ENCODE results near the gene DHCR24.

DHCR24 gene

DNA sequence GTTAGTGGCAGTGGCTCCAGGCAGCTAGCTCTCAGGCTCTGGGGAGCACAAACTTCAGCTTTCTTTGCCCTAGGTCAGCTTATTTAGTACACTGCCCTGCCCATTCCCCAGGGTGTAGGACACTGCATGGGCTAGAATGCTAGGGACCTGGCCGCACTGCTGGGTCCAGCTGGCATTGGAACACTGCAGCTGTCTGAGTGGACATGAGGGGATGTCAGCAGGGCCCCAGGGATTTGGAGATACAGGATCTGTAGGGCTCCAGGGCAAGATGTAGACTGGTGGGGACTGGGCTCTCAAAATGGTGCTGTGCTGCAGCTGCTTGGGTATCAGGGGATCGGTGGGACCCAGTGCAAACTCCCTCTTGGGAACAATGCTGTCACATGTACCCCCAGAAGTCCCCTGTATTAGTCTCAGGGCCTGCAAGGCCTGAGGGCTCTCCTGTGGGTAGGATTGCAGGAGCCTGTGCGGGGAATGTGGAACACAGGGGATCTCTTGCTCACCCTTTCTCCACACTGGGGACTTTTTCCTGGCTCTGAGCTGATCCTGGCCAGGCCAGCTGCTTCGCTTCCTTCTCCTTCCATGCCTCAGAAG is 60.7 kb downstream of the DHCR24 start:
- DNase-seq (ENCODE audit: extremely low spot score, insufficient read length, low read depth), result no peak
- no peak for FAIRE-seq

DNA sequence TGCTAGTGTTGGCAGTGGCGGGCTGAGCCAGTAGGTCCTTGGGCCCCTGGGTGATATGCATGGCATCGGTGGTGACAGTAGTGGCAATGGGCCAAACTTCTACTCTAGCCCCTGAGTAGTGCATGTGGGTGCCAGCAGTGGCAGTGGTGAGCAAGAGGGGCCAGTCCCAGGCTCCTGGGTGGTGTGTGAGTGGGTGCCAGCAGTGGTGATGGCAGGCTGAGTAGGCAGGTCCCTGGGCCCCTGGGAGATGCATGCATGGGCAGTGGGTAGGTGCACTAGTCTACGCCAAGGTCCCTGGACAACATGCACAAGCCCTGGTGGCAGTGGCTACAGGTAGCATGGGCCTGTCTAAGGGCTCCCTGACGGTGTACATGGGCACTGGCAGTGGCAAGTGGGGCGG is 61.3 kb downstream of the DHCR24 start:
- no peak for FAIRE-seq
- DNase-seq (ENCODE audit: extremely low spot score, insufficient read length, low read depth), result no peak

DNA sequence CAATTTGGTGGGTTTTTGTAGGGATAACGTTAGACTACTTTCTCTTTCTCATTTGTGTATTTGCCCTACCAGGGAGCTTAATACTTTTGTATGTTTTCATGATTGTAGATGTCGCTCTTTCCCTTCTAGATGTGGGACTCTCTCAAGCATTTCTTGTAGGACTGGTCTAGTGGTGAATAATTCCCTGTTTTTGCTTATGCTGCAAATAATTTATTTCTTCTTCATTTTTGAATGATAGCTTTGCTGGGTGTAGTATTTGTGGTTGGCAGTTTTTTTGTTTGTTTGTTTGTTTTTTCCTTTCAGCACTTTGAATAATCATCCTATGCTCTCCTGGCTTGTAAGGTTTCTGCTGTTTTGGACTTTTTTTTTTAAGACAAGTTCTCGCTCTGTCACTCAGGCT is 63.3 kb downstream of the DHCR24 start:
- FAIRE-seq, result no peak

DNA sequence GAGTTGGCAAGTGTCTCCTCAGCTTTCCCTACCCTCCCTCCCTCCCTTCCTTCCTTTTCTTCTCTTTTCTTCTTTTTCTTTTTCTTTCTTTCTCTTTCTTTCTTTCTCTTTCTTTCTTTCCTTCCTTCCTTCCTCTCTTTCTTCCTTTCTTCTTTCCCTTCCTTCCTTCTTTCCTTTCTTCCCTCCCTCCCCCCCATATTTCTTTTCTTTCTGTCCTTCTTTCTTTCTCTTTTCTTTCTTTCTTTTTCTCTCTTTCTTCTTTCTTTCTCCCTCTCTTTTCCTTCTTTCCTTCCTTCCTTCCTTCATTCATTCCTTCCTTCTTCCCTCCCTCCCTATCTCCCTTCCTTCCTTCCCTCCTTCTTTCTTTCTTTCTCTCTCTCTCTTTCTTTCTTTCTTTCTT is 67.3 kb downstream of the DHCR24 start:
- FAIRE-seq, result no peak
- no peak for DNase-seq (ENCODE audit: extremely low spot score, insufficient read length, low read depth)

More for the DNA sequence above, 63.3 kb downstream of the DHCR24 start:
- no peak for DNase-seq (ENCODE audit: extremely low spot score, insufficient read length, low read depth)

DNA sequence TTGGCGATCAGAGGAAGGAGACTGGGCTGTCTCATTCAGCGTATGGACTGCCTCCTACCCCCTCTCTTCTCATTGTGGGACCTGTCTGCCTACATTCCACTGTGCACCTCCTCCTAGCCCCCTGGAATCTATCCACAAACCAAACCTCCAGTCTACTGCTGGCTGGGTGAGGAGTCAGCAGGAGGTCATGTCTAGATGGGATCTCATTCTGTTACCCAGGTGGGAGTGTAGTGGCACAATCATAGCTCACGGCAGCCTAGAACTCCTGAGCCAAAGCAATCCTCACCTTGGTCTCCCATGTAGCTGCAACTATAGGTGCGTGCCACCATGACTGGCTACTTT is 67.8 kb downstream of the DHCR24 start:
- DNase-seq (ENCODE audit: extremely low spot score, insufficient read length, low read depth) (no peak), FAIRE-seq (no peak)

DNA sequence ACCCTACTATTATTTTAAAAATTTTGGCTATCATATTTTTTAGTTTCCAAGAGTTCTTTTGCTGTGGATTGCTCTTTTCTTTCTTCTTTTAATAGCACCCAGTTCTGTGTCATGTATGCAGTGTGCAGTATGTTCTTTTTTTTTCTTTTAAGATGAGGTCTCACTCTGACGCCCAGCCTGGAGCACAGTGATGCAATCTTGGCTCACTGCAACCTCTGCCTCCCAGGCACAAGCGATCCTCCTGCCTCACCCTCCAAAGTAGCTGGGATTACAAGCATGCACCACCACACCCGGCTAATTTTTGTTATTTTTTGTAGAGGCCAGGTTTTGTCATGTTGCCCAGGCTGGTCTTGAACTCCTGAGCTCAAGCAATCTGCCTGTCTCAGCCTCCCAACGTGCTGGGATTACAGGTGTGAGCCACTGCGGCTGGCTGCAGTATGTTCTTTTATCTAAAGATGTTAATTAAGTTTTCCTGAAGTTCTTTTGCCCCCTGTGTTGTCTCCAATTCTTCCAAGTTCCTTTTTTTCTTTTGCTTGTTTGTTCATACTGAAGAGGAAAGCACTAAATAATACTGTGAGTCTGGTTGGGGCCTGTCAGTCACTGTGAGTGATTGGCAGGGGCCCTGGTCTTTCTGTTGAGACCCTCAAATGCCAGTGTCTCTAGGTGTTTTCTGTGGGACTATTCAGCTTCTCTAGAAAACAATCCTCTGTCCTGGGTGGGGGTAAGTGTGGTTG is 68.4 kb downstream of the DHCR24 start:
- FAIRE-seq, result no peak
- no peak for DNase-seq (ENCODE audit: extremely low spot score, insufficient read length, low read depth)

DNA sequence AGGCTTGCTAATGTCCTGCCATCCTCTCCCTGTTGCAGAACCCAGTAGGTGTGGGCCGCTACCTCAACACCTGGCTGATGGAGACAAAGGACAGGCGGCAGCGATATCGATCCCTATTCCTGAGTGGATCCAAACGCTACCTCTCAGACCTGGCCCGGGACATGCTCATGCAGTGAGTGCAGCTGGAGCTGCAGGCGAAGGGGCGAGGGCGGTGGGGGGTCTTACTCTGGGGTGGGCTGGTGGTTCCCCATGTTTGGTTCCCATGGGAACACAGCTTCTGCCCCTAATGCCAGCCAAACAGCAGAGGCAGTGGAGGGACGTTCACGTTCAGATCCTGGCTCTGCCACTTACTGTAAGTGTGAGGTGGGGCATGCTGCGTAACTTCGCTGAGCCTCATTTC is 70.0 kb downstream of the DHCR24 start:
- FAIRE-seq, result no peak

DNA sequence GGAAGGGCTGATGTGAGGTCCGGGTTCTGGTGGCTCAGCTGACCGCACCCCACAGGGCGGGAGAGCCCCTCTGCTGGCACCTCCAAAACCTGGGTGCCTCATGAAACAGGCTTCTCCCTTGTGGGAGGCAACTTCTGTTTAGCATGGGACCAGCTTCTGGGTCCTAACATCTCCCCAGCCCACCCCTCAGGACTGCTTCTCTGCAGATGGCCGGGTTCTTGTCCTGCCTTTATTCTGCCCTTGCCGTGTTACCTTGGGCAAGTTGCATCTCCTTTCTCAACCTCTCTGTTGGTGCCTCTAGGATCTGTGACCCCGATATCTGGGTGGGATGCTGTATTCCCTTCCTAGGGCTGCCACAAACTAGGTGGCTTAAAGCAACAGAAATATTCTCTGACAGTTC is 70.9 kb downstream of the DHCR24 start:
- no peak for FAIRE-seq
- DNase-seq (ENCODE audit: extremely low spot score, insufficient read length, low read depth), result no peak

More for the DNA sequence above, 70.0 kb downstream of the DHCR24 start:
- DNase-seq (ENCODE audit: extremely low spot score, insufficient read length, low read depth), result no peak

DNA sequence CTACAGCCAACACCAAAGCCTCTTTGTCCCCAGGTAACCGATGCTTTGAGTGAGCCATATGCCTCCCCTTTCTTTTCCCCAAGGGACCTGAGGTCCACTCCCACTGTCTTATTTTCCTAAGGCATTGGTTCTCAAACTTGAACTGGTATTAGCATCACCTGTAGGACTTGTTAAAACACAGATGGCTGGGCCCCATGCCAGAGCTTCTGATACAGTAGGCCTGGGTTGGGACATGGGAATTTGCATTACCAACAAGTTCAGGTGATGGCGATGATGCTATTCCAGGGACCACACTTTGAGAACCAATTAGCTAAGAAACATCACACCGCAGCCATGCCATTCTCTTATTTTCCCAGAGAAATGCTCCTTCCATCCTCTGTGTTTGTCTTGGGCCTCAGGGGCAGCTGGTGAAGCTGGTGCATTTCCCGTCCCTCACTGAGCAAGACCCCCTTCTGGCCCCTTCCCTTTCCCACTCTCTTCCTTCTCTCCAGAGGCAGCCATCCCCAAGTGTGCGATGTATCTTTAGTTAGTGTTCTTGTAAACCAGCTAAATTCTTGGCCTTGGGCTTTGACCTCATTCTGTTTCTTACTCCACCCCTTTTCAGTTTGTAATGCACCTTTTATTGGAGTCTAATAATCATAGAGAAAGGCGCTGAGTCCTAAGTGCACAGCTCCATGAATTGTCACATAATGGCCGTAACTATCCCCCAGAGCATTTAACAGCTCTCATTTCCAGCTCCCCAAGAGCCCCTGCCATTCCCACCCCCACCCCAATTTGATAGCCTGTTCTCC is 71.7 kb downstream of the DHCR24 start:
- no peak for DNase-seq (ENCODE audit: extremely low spot score, insufficient read length, low read depth)
- no peak for FAIRE-seq

DNA sequence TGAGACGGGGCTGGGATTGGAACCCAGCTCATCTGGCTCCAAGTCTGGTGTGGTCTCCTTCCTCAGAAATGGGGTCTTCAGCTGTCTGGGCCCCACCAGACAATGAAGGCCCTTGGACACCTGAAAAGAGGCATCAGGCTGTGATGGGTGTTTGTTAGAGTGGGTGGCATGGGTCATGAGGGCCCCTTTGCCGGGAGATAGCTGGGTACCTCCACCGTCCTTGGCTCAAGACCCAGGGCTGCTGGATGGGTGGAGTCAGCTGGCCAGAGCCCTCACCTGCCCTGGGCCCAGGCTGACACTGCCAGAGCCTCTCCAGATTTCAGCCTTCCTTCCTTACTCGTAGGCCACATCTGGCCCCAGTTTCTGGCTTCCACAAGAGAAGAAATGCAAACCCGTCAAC is 72.4 kb downstream of the DHCR24 start:
- DNase-seq (ENCODE audit: extremely low spot score, insufficient read length, low read depth), result no peak
- FAIRE-seq, result no peak

DNA sequence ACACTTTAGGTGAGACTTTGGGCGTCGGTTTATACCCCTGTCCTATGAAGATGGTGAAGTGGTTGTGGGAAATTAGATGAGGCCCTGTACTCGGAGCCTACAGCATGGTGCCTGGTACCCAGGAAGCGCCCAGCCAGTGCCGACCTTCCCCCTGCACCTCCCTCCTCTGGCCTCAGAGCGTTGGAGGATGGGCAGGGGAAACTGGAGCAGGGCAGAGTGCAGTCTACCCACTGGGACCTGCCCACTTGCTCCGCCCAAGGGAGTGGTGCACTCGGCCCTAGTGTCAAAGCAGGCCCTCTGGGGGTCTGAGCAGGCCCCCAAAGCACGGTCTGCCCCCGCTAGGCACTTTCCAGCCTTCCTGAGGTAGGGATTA is 72.9 kb downstream of the DHCR24 start:
- DNase-seq (ENCODE audit: extremely low spot score, insufficient read length, low read depth) (no peak), FAIRE-seq (no peak)

DNA sequence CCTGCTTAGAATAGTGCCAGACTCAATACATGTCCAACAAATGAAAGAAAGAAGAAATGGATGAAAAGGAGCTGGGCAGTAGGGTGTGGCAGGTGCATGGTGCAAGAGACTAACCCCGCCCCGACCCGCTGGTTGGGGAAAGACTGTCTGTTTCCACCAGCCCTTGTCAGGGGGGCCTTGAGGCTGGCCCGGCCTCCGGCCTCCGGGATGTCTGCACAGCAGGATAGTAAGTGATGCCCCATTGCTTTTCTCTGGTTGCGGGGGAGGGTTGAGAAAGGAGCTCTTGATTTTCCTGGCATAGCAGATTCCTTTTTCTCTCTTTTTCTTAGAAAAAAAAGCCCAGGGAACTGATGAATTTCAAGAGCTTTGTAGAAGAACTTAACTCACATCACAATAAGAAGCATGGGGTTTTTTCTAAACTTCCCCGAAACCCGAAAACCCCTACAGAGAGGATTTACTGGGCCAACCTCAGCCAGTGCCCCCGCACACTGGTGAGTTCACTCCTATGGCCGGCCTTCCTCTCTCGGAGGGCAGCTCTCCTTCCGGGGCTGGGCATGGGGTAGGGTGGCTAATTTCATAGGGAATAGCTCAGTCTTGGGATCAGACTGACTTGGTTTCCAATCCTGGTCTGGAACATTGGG is 73.4 kb downstream of the DHCR24 start:
- FAIRE-seq, result no peak

DNA sequence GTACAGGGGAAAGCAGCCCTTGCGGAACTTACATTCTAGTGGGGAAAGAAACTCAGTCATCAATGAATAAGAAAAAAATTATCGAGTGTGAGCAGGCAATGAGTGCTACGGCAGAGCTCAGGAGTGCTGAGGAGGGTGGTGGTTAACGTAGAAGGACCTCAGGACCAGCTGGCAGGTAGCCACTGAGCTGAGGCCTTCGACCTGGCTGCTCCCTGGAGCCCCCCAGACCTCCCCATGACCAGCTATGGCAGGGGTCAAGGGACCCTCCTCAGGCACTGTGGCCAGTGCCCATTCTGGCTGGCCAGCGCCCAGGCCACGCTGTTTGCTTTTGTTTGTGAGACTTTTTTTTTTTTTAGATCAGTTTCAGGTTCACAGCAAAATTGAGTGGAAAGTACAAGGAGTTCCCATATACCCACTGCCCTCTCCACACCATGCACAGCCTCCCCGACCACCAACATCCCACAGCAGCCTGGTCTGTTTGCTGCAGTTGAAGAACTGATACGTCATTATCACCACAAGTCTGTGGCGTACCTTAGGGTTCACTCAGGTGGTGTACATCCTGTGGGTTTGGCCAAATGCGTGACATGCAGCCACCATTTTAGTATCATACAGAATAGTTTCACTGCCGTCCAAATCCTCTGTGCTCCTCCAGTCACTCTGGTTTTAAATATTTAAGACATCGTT is 74.1 kb downstream of the DHCR24 start:
- DNase-seq (ENCODE audit: extremely low spot score, insufficient read length, low read depth) (no peak), FAIRE-seq (peak; percentile 73)

More for the DNA sequence above, 73.4 kb downstream of the DHCR24 start:
- no peak for DNase-seq (ENCODE audit: extremely low spot score, insufficient read length, low read depth)

DNA sequence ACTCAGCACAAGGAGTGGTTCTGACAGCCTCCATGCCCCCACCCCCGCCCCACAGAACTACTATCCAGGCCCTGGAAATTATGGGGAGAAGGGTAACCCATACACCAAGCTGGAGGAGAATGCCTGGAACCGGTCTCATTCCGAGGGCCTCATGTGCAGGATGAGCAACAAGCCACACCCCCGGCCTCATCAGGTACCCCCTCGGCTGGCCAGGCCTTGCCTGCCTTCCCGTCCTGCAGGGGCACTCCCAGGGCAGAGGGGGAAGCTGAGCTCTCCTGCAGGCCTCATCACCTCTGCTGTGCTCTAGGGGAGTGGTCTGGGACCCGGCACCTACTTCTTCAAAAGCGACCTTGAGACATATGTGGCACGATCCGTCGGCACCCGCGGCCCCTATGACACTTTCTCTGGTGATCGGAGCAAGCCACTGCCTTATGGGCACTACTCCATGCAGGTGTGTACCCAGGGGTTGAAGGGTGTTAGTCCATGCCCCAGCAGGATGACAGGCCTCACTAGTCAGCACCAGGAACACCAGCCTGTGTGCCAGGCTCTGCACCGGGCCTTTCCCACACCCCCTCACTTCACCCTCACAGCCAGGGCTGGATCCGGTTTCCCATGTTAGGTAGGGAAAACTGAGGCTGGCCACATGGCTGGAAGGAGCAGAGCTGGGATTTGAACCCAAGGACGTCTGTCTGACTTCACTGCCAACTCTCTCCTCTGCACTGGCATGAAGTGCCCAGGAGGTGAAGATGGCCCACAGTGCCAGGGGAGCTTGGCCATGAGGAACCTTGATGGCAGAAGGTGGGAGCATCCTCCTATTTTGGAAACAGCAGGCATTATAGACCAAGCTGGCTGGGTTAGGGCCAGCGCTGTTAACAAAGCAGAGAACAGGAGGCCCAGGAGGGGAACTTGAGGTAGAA is 75.0 kb downstream of the DHCR24 start:
- DNase-seq (ENCODE audit: extremely low spot score, insufficient read length, low read depth) (no peak), FAIRE-seq (no peak)

DNA sequence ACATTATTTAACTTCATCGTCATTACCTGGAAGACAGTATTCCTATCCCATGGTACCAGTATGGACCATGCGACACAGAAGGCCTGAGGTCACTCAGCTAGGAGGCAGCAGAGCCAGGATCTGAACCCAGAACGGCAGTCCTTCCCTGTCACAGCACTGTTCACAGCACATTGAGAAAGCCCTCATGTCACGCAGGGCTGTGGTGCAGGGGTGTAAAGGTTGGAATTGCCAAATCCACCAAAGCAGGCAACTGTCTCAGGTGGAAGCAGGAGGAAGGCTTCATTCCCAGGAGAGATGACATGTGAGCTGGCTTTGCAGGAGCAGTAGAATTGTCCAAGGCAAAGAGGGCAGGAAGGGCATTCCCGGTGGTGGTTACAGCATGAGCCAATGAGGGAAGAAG is 75.9 kb downstream of the DHCR24 start:
- FAIRE-seq, result no peak

DNA sequence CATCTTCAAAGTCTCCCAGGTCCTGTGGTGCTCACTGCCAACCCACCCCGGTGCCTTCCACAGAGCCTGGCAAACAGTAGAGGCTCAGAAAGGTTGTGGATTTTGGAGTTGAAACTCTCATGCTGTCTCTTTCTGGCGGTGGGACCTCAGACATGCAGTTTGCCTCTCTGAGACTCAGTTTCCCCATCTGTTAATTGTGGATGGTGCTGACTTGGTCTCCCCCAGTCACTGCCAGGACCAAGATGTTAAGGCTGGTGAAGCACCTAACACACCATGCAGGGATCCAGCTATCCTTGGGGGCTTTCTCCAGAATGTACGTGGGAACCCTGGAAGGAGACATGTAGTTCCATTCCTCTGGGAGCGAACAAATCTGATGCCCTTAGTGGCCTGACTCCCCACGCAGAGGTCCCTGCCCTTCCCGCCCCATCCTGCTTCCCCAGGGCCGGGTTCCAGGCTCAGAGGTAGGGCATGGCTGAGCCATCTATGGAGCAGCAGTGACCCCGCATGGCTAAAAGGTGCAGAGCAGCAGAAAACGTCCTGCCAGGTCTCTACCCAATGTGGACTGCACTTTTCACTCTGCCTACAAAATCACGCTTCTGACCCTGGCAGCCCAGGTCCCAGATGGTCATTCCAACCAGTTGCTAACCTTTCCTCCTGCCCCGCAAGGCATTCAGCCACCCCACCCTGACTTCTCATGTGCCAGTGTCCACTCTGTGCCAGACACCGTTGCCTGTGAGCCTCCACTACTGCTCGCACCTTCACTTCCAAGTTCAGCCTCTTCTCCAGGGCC is 76.6 kb downstream of the DHCR24 start:
- peak; percentile 52 for DNase-seq (ENCODE audit: extremely low spot score, insufficient read length, low read depth)

More for the DNA sequence above, 75.9 kb downstream of the DHCR24 start:
- no peak for DNase-seq (ENCODE audit: extremely low spot score, insufficient read length, low read depth)

DNA sequence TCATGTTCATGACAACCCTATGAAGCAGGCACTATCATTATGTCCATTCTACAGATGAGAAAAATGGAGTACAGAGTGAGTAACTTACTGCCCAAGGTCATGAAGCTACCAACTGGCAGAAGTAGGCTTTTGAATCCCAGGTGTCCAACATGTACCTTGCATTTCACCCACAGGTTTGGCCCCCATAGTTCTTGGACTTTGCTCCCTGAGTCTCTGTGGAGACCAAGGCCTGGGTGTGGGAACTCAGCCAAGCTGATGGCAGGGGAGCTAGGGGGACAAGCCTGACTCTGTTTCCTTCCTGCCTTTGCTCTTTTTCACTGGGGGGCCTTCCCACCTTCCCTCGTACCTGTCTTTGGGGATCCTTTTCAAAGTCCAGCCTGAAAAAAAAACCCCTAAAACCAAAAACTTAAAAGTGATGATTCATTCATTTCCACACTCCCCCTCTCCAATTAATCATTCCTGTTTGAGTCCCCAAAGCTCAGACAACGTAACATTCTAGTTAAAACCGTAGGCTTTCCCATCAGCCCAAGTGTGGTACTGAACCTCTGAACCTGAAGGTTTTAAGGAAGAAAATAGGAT is 77.4 kb downstream of the DHCR24 start:
- DNase-seq (ENCODE audit: extremely low spot score, insufficient read length, low read depth) (no peak), FAIRE-seq (no peak)

More for the DNA sequence above, 76.6 kb downstream of the DHCR24 start:
- peak; percentile 72 for FAIRE-seq

Measured in GM18507 (cell line).